ENCODE measurements around the gene STXBP1.
"Not testable (repeated sequence)": the region's sequence is repeated elsewhere in the genome, so short reads cannot be mapped to it uniquely, and the experiment has no call there.

STXBP1 gene

GRCh38 chr9:127621339-127621970, 9.4 kb downstream of the STXBP1 start:
- not testable (repeated sequence) for DNase-seq

- DNase-seq, result no peak
These were observed 14.8 kb downstream of the STXBP1 start for GRCh38 chr9:127626752-127627493.

GRCh38 chr9:127627494-127627855, 15.4 kb downstream of the STXBP1 start:
- DNase-seq, result no peak

GRCh38 chr9:127628758-127629467, 16.8 kb downstream of the STXBP1 start:
- DNase-seq, result no peak

- DNase-seq, result no peak
These were observed 17.5 kb downstream of the STXBP1 start for GRCh38 chr9:127629468-127630081.

- no peak for DNase-seq
These were observed 21.3 kb downstream of the STXBP1 start for GRCh38 chr9:127633216-127633862.

GRCh38 chr9:127634021-127634420, 21.9 kb downstream of the STXBP1 start:
- no peak for DNase-seq

- peak in 1 of 2 experiments; percentile 31 for DNase-seq
These were observed 22.6 kb downstream of the STXBP1 start for GRCh38 chr9:127634698-127635097.

GRCh38 chr9:127635201-127635735, 23.2 kb downstream of the STXBP1 start:
- DNase-seq, result no peak

- DNase-seq, result no peak
These were observed 25.3 kb downstream of the STXBP1 start for GRCh38 chr9:127637322-127637847.

GRCh38 chr9:127640908-127641545, 28.9 kb downstream of the STXBP1 start:
- no peak for DNase-seq

GRCh38 chr9:127642082-127642740, 30.1 kb downstream of the STXBP1 start:
- DNase-seq, result no peak

- DNase-seq, result no peak
These were observed 32.2 kb downstream of the STXBP1 start for GRCh38 chr9:127644146-127644827.

- no peak for DNase-seq
These were observed 32.9 kb downstream of the STXBP1 start for GRCh38 chr9:127644943-127645342.

- no peak for DNase-seq
These were observed 35.4 kb downstream of the STXBP1 start for GRCh38 chr9:127647451-127647850.

GRCh38 chr9:127650518-127650917, 38.4 kb downstream of the STXBP1 start:
- DNase-seq, result no peak

- DNase-seq, result no peak
These were observed 39.9 kb downstream of the STXBP1 start for GRCh38 chr9:127651697-127652610.

- no peak for DNase-seq
These were observed 40.7 kb downstream of the STXBP1 start for GRCh38 chr9:127652733-127653132.

GRCh38 chr9:127654619-127655018, 42.5 kb downstream of the STXBP1 start:
- DNase-seq, result no peak

- DNase-seq, result no peak
These were observed 46.4 kb downstream of the STXBP1 start for GRCh38 chr9:127658428-127658827.
